ENCODE measurements around the gene CYP4F12.

The CYP4F12 gene

DNA sequence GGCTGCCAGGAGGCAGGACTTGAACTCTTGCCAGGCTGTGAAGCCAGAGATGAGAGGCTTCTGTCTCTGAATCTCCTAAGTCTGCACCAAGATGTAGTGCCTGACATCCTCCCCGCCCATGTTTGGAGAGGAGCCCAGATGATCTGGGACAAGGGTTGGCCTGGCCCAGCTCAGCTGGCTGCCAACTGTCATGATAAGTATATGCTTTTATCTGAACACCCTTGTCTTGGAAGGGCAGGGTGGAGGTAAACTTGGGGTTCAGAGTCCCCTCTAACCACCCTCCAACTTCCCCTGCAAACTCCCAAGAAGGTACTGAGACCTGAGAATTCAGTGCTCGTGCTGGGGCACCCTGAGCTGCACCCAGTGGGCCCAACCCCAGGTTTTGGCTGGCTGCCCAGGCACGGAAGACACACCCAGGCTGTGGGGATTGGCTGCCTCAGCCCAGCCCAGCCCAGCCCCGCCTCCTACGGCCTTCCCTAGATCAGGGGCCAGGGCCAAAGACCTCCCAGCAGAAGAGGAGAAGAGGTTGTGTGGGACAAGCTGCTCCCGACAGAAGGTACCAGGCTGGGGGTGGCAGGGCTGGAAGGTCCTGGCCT, at the start of gene CYP4F12:
Gene CYP4F12, plus strand, starts transcription at position 508 of the 596 bp plus-strand sequence. CDS start 443 bp downstream, outside the sequence.
- DNase-seq, result peak in 5 of 51 donors; percentile 2 to 22 (median 8)

GRCh38 chr19:15623711-15624318, 49.1 kb upstream of the CYP4F12 start:
- no peak for DNase-seq

DNA sequence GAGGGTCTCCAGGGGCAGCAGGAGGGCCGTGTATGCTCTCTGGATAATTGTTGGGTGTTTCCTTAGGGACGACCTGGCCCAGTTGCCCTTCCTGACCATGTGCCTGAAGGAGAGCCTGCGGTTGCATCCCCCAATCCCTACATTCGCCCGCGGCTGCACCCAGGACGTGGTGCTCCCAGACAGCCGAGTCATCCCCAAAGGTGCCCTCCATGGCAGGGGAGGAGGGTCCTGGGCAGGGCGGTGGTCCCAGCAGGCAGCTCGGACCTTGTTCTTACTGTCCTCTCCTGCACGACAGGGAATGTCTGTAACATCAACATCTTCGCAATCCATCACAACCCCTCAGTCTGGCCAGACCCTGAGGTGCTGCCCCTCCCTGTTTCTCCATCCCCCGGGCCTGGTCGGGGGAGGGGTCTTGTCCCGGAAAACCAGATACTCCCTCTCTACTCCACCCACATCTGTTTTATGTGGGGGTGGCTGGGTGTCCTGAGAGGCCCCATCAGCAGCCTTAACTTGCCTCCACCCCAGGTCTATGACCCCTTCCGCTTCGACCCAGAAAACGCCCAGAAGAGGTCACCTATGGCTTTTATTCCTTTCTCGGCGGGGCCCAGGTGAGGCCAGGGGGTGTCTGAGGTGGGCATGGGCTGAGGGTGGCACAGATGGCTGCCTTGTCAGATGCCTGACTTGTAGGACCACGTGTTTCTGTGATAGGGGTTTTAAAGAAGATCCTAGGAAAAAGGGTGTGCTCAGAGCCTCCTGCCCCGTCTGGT, 44.5 kb upstream of the CYP4F12 start:
- no peak for DNase-seq

DNA sequence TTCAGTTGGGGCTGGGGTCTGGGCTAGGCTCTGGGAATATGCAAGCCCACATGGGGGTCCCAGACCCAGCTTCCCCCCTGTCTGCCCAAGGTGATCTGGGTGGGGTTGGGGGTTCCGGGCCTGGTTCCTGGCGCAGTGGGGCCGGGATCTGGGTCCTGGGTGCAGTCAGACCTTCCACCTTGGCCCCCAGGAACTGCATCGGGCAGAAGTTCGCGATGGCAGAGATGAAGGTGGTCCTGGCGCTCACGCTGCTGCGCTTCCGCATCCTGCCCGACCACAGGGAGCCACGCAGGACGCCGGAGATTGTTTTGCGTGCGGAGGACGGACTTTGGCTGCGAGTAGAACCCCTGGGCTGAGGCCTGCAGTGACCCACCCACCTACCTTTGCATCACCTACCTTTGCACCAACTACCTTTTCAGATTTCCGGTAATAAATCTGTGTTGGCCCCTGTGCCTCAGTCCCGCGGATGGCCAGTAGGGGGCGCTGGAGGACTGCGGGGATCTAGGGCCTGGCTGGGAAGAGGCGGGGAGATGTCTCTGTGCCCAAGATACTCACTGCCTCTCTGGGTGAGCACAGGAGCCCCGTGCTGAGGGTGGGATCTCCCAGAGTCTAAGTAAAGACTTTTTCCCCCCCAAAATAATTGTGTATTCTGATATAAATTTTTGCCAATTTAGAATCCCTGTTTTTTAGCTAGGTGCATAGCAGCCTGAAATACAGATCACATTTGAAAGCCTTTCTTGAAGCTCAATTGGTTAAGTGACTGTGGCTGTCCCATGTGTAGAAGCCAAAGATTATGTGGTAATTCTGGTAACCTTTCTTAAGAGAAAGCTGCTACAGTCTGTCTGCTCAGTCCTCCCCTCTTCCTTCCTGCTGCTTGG, 43.6 kb upstream of the CYP4F12 start:
- DNase-seq, result peak in 49 of 51 donors; percentile 2 to 81 (median 46)

- peak in 2 of 51 donors; percentile 1 to 6 for DNase-seq
These were observed 41.1 kb upstream of the CYP4F12 start for GRCh38 chr19:15631817-15632216.

DNA sequence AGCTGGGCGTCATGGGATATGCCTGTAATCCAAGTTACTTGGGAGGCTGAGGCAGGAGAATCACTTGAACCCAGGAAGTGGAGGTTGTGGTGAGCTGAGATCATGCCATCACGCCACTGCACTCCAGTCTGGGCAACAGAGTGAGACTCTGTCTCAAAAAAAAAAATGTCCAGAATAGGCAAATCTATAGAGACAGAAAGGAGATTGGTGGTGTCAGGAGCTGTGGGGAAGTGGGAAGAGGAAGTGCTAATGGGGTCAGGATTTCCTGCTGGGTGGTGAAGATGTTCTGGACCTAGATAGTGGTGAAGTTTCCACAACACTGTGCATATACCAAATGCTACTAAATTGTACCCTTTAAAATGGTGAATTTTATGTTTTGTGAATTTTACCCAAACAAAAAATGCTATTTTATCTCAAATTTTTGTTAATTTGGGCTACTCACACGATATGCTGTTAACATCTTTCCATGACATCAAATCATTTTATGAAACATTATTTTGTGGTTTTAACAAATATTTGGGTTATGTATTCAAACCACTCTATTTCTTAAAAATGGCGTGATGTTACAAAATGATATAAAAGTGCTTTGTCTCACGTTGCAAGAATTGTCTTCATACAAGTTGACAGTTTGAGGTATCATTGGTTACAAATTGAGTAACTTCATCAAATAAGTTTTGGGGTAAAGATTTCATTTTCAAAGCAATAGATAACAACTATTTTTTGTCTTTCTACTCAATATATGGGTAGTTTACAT, 39.6 kb upstream of the CYP4F12 start:
- DNase-seq, result no peak

DNA sequence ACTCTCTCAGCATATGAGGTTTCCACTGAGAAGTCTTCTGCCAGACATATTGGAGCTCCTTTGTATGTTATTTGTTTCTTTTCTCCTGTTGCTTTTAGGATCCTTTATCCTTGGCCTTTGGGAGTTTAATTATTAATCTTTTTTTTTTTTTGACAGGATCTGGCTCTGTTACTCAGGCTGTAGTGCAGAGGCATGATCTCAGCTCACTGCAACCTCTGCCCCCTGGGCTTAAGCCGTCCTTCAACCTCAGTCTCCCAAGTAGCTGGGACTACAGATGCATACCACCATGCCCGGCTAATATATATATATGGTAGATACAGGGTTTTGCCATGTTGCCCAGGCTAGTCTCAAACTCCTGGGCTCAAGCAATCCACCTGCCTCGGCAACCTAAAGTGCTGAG, 38.8 kb upstream of the CYP4F12 start:
- DNase-seq, result no peak

DNA sequence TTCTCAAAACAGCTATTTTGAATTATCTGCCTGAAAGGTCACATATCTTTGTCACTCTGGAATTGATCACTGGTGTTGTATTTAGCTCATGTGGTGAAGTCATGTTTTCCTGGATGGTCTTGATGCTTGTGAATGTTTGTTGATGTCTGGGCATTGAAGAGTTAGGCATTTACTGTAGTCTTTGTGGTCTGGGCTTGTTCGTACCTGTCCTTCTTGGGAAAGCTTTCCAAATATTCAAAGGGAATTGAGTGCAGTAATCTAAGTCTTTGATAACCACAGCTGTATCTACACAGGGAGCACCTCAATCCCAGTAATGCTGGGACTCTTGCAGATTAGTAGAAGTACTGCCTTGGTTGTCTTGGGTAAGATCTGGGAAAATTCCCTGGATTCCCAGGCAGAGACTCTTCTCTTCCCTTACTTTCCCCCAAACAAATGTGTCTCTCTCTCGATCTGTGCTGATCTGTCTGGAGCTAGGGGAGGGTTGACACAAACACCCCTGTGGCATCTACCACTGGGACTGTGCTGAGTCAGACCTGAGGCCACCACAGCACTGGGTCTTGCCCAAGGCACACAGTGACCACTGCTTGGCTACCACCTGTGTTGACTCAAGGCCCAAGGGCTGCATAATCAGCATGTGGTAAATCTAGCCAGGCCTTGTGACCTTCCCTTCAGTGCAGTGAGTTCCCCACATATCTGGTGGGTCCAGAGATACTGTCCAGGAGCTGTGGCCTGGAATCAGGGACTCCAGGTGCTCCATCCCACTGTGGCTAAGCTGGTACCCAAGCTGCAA, 37.7 kb upstream of the CYP4F12 start:
- no peak for DNase-seq

DNA sequence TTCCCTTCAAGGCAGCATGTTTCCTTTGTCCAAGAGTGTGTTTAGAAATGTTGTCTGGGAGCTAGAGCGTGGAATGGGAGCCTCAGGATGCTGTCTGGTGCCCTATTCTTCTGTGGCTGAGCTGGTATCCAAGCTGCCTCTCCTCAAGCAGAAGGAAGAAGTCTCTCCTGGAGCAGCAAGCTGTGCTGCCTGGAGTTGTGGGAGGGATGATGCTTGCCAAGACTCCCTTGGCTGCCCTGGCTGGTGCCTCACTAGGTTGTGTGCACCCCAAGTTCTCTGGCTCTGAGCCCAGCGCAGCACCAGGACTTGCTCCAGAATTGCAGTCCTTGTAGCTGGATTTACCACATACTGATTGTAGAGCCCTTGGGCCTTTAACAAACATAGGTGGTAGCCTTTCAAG, 36.9 kb upstream of the CYP4F12 start:
- DNase-seq, result peak in 21 of 51 donors; percentile 0 to 59 (median 26)

DNA sequence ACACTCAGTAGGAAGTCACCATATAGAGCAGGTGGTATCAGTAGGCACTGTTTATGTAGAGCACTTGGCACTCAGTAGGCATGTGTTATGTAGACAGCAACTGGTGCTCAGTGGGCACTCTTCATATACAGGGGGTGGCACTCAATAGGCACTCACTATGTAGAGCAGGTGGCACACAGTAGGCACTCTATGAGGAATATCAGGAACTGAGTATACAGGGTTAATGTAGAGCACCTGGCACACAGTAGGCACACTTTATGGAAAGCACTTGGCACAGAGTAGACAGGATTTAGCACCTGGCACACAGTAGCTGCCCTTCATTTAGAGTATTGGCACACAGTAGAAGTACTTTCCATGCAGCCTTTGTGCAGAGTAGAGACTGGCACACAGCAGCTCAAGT, 33.3 kb upstream of the CYP4F12 start:
- no peak for DNase-seq

- DNase-seq, result peak in 8 of 51 donors; percentile 4 to 32 (median 6)
These were observed 32.5 kb upstream of the CYP4F12 start, which contains the start of gene CYP4F3 for GRCh38 chr19:15640294-15640903. TSS of gene CYP4F3 (plus strand) at chr19:15640897. CDS start at chr19:15641416, 519 bp downstream.

- DNase-seq, result peak in 1 of 51 donors; percentile 32
These were observed 31.8 kb upstream of the CYP4F12 start for GRCh38 chr19:15640904-15641597.

- no peak for DNase-seq
These were observed 30.9 kb upstream of the CYP4F12 start for GRCh38 chr19:15641901-15642491.

GRCh38 chr19:15642807-15643206, 30.1 kb upstream of the CYP4F12 start:
- no peak for DNase-seq

- DNase-seq, result no peak
These were observed 29.5 kb upstream of the CYP4F12 start for GRCh38 chr19:15643387-15643786.

DNA sequence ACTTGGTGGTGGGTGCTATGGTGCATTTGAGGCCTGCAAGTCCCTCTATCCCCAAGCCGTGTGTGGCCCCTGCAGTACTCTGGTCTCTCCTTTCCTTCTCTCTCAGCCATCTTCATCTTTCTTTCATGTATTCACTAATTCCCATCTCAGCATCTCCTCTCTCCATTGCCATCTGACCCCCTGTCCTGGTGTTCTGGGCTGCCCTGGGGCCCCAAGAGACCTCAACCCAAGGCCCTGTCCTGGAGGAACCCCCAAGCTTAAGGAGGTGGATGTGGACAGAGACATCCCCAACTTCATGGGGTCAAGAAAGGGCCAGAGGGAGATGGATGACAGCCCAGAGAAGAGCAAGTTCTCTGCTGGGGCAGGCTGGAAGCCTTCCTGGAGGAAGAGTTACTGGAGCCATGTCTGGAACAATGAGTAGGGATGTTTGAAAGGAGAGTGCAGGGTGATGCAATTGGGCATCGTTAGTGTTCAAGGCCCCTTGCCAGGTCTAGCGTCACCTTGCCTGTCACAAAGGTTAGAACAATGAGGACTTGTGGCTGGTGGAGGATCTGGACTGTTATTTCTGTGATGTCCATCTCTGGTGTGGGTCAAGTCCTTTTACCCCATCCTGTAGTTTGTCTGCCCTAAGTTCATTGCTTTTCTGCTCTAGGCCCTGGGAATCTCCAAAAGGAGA, 28.7 kb upstream of the CYP4F12 start:
- DNase-seq, result no peak

DNA sequence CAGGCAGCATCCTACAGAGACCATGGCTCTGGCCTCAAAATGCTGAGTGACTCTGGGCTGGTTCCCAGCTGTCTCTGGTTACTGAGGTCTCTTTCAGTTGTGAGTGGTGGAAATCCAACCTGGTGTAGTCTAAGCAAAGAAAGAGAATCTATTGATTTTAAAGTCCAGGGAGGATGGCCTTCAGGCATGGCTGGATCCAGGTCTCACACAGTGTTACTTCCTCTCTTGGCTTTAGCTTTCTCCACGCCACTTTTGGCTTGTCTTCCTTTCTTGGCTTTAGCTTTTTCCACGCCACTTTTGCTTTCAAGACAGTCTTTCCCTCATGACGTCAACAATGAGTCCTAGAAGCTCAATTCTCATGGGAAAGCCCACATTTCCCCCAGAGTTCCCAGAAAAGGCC, 28.1 kb upstream of the CYP4F12 start:
- DNase-seq, result no peak

- DNase-seq, result no peak
These were observed 23.4 kb upstream of the CYP4F12 start for GRCh38 chr19:15649526-15649925.

Measured in hypothalamus (tissue), 51 donors.